ENCODE measurements around the gene MPRIP. TPM values are rescaled to one million over a fixed set of nuclear protein-coding genes. Genes with fewer than 3 reads are reported as not detected.

The MPRIP gene
- total and polyA plus RNA-seq, 12 donors = 88.5 to 234 (median 175) TPM

- DNase-seq = peak in 4 of 7 donors; percentile 14 to 46 (median 16)
- Histone ChIP-seq H3K9me3 (replicated peaks in 1 of 3) (no peaks in the 10 kb centered on the region), H3K4me1 (replicated peaks in 1 of 2) (peaks cover 41 to 59% of the 10 kb centered on the region in 2 donors), H3K27ac (peak overlapping the region in 1 of 5 donors; percentile 46), H3K4me3 (no peak overlapping the region), H3K36me3 (replicated peaks in 1 of 2) (peaks cover 0 to 6% of the 10 kb centered on the region in 2 donors), H3K27me3 (no peaks in the 10 kb centered on the region)
- intact Hi-C loops (cut with DNase I) = no loop called here
- 65 to 82% (median 69%) methylated on average over 8 of the region's 8 CpGs for WGBS, 4 donors
- TF ChIP-seq CTCF (IDR thresholded peaks at IDR 0.05) = no peak
These were observed 13.9 kb downstream of the MPRIP start for GRCh38 chr17:17056156-17056539.

- no peak for TF ChIP-seq CTCF (IDR thresholded peaks at IDR 0.05)
- TF ChIP-seq POLR2A (IDR thresholded peaks at IDR 0.05) = no peak
- intact Hi-C loops (cut with DNase I) = no loop called here
- 87 to 98% (median 93%) methylated on average over 6 to 9 of the region's 9 CpGs for WGBS, 4 donors
- Histone ChIP-seq H3K9me3 (replicated peaks in 1 of 3) (no peaks in the 10 kb centered on the region), H3K27me3 (no peaks in the 10 kb centered on the region), H3K4me3 (no peak overlapping the region), H3K4me1 (replicated peaks in 1 of 2) (peaks cover 38 to 59% of the 10 kb centered on the region in 2 donors), H3K27ac (no peak overlapping the region), H3K36me3 (replicated peaks in 1 of 2) (peaks cover 0 to 6% of the 10 kb centered on the region in 2 donors)
- DNase-seq = peak in 5 of 7 donors; percentile 8 to 41 (median 13)
These were observed 14.8 kb downstream of the MPRIP start for GRCh38 chr17:17057057-17057551.

GRCh38 chr17:17058304-17058703 lies 16.0 kb downstream of the MPRIP start:
- peak in 3 of 7 donors; percentile 4 to 34 (median 8) for DNase-seq
- H3K27me3 ChIP-seq = no peaks in the 10 kb centered on the region
- WGBS, 4 donors = 80 to 91% (median 87%) methylated on average over 6 of the region's 6 CpGs
- no peak overlapping the region for H3K4me3 ChIP-seq
- intact Hi-C loops (cut with DNase I) = no loop called here
- peaks cover 31 to 57% of the 10 kb centered on the region in 2 donors for H3K4me1 ChIP-seq (replicated peaks in 1 of 2)
- no peak overlapping the region for H3K27ac ChIP-seq
- no peaks in the 10 kb centered on the region for H3K9me3 ChIP-seq (replicated peaks in 1 of 3)
- no peak for TF ChIP-seq POLR2A (IDR thresholded peaks at IDR 0.05)
- TF ChIP-seq CTCF (IDR thresholded peaks at IDR 0.05) = no peak
- peaks cover 0 to 6% of the 10 kb centered on the region in 2 donors for H3K36me3 ChIP-seq (replicated peaks in 1 of 2)

- no peak overlapping the region for H3K4me3 ChIP-seq
- peaks cover 39 to 57% of the 10 kb centered on the region in 2 donors for H3K4me1 ChIP-seq (replicated peaks in 1 of 2)
- H3K9me3 ChIP-seq (replicated peaks in 1 of 3) = no peaks in the 10 kb centered on the region
- no peak for TF ChIP-seq POLR2A (IDR thresholded peaks at IDR 0.05)
- no peak for TF ChIP-seq CTCF (IDR thresholded peaks at IDR 0.05)
- H3K36me3 ChIP-seq (replicated peaks in 1 of 2) = peaks cover 0 to 6% of the 10 kb centered on the region in 2 donors
- WGBS, 4 donors = 80 to 89% (median 88%) methylated on average over 10 of the region's 10 CpGs
- H3K27ac ChIP-seq = no peak overlapping the region
- intact Hi-C loops (cut with DNase I) = no loop called here
- peak in 3 of 7 donors; percentile 10 to 33 (median 11) for DNase-seq
- H3K27me3 ChIP-seq = no peaks in the 10 kb centered on the region
These were observed 17.1 kb downstream of the MPRIP start for GRCh38 chr17:17059301-17059890.
